CD14-positive monocyte (primary cell): ENCODE results near the gene MYO1E. TPM values are rescaled to one million over a fixed set of nuclear protein-coding genes. Genes with fewer than 3 reads are reported as not detected.

Source experiments
- DNase-seq, 3 donors: peaks; one replicate each; pipeline ENCODE4 v3.0.0-alpha.2; 2011 to 2022
- H2AFZ ChIP-seq: 2 replicates; pipeline ENCODE4 v1.6.0; 2012; ENCODE audit warnings: mild to moderate bottlenecking, low read depth, low read length, inconsistent platforms; ENCODE audit not compliant: insufficient read depth, poor library complexity, severe bottlenecking
- H3K27ac ChIP-seq, 2 donors: 1 replicate in 1 of 2; 2 replicates in 1 of 2; pipeline ENCODE4 v1.5.1; 2012 to 2013; ENCODE audit warnings: low read length in 2 of 2, control low read depth in 1 of 2, inconsistent platforms in 1 of 2, low read depth in 1 of 2, mild to moderate bottlenecking in 1 of 2
- H3K27me3 ChIP-seq, 2 donors: one replicate each; pipeline versions ENCODE4 v1.6.0 to v1.6.1; 2011 to 2013; ENCODE audit warnings: low read length in 2 of 2; ENCODE audit not compliant: control insufficient read depth in 2 of 2, insufficient read depth in 2 of 2
- H3K36me3 ChIP-seq, 2 donors: replicated peaks in 1 of 2; 1 replicate in 1 of 2; 2 replicates in 1 of 2; pipeline versions ENCODE4 v1.5.1 to v1.6.1; 2012 to 2013; ENCODE audit warnings: low read length in 2 of 2, control low read depth in 1 of 2, inconsistent platforms in 1 of 2, mild to moderate bottlenecking in 1 of 2; ENCODE audit not compliant: insufficient read depth in 2 of 2, control insufficient read depth in 1 of 2
- H3K4me1 ChIP-seq, 2 donors: 1 replicate in 1 of 2; 2 replicates in 1 of 2; pipeline versions ENCODE4 v1.5.1 to v1.6.1; 2012 to 2013; ENCODE audit warnings: low read length in 2 of 2, control low read depth in 1 of 2, inconsistent platforms in 1 of 2, mild to moderate bottlenecking in 1 of 2, moderate library complexity in 1 of 2; ENCODE audit not compliant: insufficient read depth in 2 of 2, control insufficient read depth in 1 of 2
- H3K4me2 ChIP-seq: replicated peaks from 2 replicates; pipeline ENCODE3; 2012; ENCODE audit warnings: low read length, moderate library complexity, mild to moderate bottlenecking; ENCODE audit not compliant: poor library complexity, severe bottlenecking; ENCODE audit errors: extremely low read depth
- H3K4me3 ChIP-seq, 3 experiments: fragments of 200-600 bp in 1 of 3; sonication (generic) in 1 of 3; replicated peaks in 1 of 3; 1 replicate in 2 of 3; 2 replicates in 1 of 3; pipeline ENCODE4 v1.5.1; 2011 to 2013; ENCODE audit warnings: low read length in 3 of 3, mild to moderate bottlenecking in 3 of 3, control low read depth in 2 of 3, low read depth in 2 of 3, inconsistent platforms in 1 of 3, moderate library complexity in 1 of 3
- H3K79me2 ChIP-seq: 2 replicates; pipeline ENCODE4 v1.6.0; 2012; ENCODE audit warnings: mild to moderate bottlenecking, control low read depth, inconsistent platforms, low read length, moderate library complexity; ENCODE audit not compliant: insufficient read depth
- H3K9ac ChIP-seq: 2 replicates; pipeline ENCODE4 v1.6.0; 2017; ENCODE audit warnings: low read length, mild to moderate bottlenecking; ENCODE audit not compliant: insufficient read depth, poor library complexity, severe bottlenecking
- H3K9me3 ChIP-seq, 2 donors: replicated peaks in 1 of 2; 1 replicate in 1 of 2; 2 replicates in 1 of 2; pipeline versions ENCODE4 v1.5.1 to v1.6.1; 2012 to 2013; ENCODE audit warnings: low read length in 2 of 2, control low read depth in 1 of 2; ENCODE audit not compliant: control insufficient read depth in 1 of 2, insufficient read depth in 1 of 2
- H4K20me1 ChIP-seq: 2 replicates; pipeline ENCODE4 v1.6.0; 2012; ENCODE audit warnings: mild to moderate bottlenecking, low read length, control low read depth, moderate library complexity; ENCODE audit not compliant: insufficient read depth
- H3K27ac Mint-ChIP-seq, 7 donors: one replicate each; pipeline ENCODE4 v1.8.0; 2020; ENCODE audit warnings: mild to moderate bottlenecking in 7 of 7, mixed read lengths in 7 of 7, moderate library complexity in 6 of 7, inconsistent platforms in 2 of 7
- H3K27me3 Mint-ChIP-seq, 3 donors: one replicate each; pipeline ENCODE4 v1.8.0; 2021 to 2022; ENCODE audit warnings: low read depth in 3 of 3, mild to moderate bottlenecking in 3 of 3, mixed read lengths in 3 of 3, moderate library complexity in 3 of 3, inconsistent platforms in 1 of 3
- H3K36me3 Mint-ChIP-seq, 2 donors: one replicate each; pipeline ENCODE4 v1.8.0; 2020; ENCODE audit warnings: mixed read lengths in 2 of 2, inconsistent platforms in 1 of 2, mild to moderate bottlenecking in 1 of 2
- H3K4me1 Mint-ChIP-seq: one replicate; pipeline ENCODE4 v1.8.0; 2020; ENCODE audit warnings: mild to moderate bottlenecking, mixed read lengths
- H3K4me3 Mint-ChIP-seq, 2 donors: one replicate each; pipeline ENCODE4 v1.8.0; 2020; ENCODE audit warnings: mild to moderate bottlenecking in 2 of 2, mixed read lengths in 2 of 2, moderate library complexity in 1 of 2
- H3K9me3 Mint-ChIP-seq, 7 donors: one replicate each; pipeline ENCODE4 v1.8.0; 2020 to 2022; ENCODE audit warnings: mixed read lengths in 7 of 7, mild to moderate bottlenecking in 6 of 7, moderate library complexity in 6 of 7, inconsistent platforms in 2 of 7
- CTCF ChIP-seq: fragments of 200-600 bp; IDR thresholded peaks from one replicate; pipeline ENCODE4 v1.8.0; 2022; ENCODE audit warnings: antibody characterized with exemption, mild to moderate bottlenecking
- WGBS: methylation state at CpG from one replicate; pipeline ENCODE4 v1.1.5; 2013; ENCODE audit warnings: missing lambda C conversion rate; ENCODE audit not compliant: insufficient coverage; 5-methylcytosine and 5-hydroxymethylcytosine counted together
- intact Hi-C, 2 donors: fragments of 100-400 bp; cut with micrococcal nuclease; formaldehyde crosslinking; loops; one replicate each; pipeline versions ENCODE4 v1.15.0 to v1.15.1; 2023
- polyA plus RNA-seq, 3 donors: library from polyadenylated mRNA; depleted of rRNA in 1 of 3; unstranded in 2 of 3; stranded (reverse) in 1 of 3; fragments of 300-500 nt in 2 of 3; fragments of >200 nt in 1 of 3; fragmentation: Illumina TruSeq in 2 of 3; gene quantifications; 1 replicate in 2 of 3; 2 replicates in 1 of 3; pipeline ENCODE4 v1.2.3, GENCODE V29; 2012 to 2021

Gene MYO1E
- polyA plus RNA-seq, 3 donors: 5.5 to 16.2 (median 6.2) TPM

- Histone ChIP-seq H4K20me1 (peaks cover 9% of the 10 kb centered on the region), H3K9ac (no peak overlapping the region), H3K9me3 (no peaks in the 10 kb centered on the region), H3K4me2 (no peak overlapping the region), H2AFZ (no peak overlapping the region), H3K4me1 (no peaks in the 10 kb centered on the region), H3K27me3 (no peaks in the 10 kb centered on the region), H3K36me3 (peaks cover 77 to 89% of the 10 kb centered on the region in 2 donors), H3K27ac (no peak overlapping the region), H3K79me2 (no peaks in the 10 kb centered on the region), H3K4me3 (no peak overlapping the region)
- Mint-ChIP-seq H3K27me3 (no peaks in the 10 kb centered on the region), H3K36me3 (peaks cover 58 to 79% of the 10 kb centered on the region in 2 donors), H3K4me3 (no peak overlapping the region), H3K27ac (no peak overlapping the region), H3K4me1 (no peaks in the 10 kb centered on the region), H3K9me3 (no peaks in the 10 kb centered on the region)
- 92% methylated on average over 2 of the region's 3 CpGs for WGBS
- no peak for DNase-seq
- intact Hi-C loops: no loop called here
- TF ChIP-seq CTCF: no peak
Observed at GRCh38 chr15:59096429-59096828, 276.2 kb downstream of the MYO1E start.

GRCh38 chr15:59094077-59094476 is 278.6 kb downstream of the MYO1E start:
- peaks cover 90 to 97% of the 10 kb centered on the region in 2 donors for H3K36me3 ChIP-seq
- no CpG with 5 or more reads among the region's 1 CpG for WGBS
- H4K20me1 ChIP-seq: peaks cover 15% of the 10 kb centered on the region
- no peak overlapping the region for H3K4me2 ChIP-seq
- H3K27ac Mint-ChIP-seq: no peak overlapping the region
- no peak overlapping the region for H3K9ac ChIP-seq
- H3K27ac ChIP-seq: no peak overlapping the region
- no peaks in the 10 kb centered on the region for H3K4me1 Mint-ChIP-seq
- no peak for TF ChIP-seq CTCF
- H3K9me3 ChIP-seq: no peaks in the 10 kb centered on the region
- no peaks in the 10 kb centered on the region for H3K79me2 ChIP-seq
- H3K9me3 Mint-ChIP-seq: no peaks in the 10 kb centered on the region
- H3K4me3 Mint-ChIP-seq: no peak overlapping the region
- peaks cover 65 to 84% of the 10 kb centered on the region in 2 donors for H3K36me3 Mint-ChIP-seq
- no peaks in the 10 kb centered on the region for H3K27me3 ChIP-seq
- H3K4me1 ChIP-seq: no peaks in the 10 kb centered on the region
- intact Hi-C loops: no loop called here
- H3K4me3 ChIP-seq: no peak overlapping the region
- H2AFZ ChIP-seq: no peak overlapping the region
- H3K27me3 Mint-ChIP-seq: no peaks in the 10 kb centered on the region
- DNase-seq: no peak
